ENCODE data around the gene RBM3.

The RBM3 gene

DNA sequence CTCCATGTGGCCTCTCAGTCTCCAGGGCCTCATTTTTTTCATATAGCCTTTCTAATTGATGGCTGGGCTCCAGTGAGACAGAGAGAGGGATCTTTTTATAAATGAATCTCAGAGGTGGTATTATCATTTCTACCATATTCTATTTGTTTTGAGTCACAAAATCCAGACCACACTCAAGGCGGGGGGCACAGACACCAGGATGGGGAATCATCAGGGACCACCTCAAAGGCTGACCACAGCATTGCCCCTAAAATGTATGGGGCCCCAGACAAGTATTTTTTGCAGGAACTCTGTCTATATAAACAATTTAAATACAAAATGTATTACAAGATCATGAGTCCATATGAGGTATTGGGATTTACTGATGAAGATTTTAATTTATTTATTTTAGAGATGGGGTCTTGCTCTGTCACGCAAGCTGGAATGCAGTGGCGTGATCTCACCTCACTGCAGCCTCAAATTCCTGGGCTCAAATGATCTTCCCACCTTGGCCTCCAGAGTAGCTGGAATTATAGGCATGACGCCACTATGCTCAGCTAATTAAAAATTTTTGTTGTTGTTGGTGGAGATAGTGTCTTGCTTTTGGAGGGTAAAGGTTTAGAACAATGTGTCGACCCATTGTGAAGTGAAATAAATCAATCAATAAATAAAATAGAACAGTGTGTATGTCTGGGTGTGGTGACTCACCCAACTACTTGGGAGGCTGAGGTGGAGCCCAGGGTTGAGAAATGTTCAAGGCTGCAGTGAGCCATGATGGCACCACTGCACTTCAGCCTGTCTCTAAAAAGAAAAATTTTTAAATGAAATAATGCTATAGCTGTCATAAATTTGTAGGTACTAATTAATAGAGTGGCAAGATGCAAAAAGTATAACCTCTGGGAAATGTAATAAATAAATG lies 52.4 kb downstream of the RBM3 start:
- peak; percentile 14 for DNase-seq (ENCODE audit: low read depth)

Data from EH (cell line).